KBM-7 (cell line): Measurements from ENCODE around the gene TFCP2L1.

Experiments used
- DNase-seq: peaks from one replicate; pipeline ENCODE4 v3.0.0-alpha.2; 2015
- in situ Hi-C: fragments of 300-500 bp; cut with MboI; formaldehyde crosslinking; loops from 2 replicates; pipeline ENCODE4 v1.14.3; 2020; ENCODE audit warnings: low sequenced_read_pairs, low pct_unique_long_range_greater_than_20kb, mixed read lengths

Gene TFCP2L1

DNA sequence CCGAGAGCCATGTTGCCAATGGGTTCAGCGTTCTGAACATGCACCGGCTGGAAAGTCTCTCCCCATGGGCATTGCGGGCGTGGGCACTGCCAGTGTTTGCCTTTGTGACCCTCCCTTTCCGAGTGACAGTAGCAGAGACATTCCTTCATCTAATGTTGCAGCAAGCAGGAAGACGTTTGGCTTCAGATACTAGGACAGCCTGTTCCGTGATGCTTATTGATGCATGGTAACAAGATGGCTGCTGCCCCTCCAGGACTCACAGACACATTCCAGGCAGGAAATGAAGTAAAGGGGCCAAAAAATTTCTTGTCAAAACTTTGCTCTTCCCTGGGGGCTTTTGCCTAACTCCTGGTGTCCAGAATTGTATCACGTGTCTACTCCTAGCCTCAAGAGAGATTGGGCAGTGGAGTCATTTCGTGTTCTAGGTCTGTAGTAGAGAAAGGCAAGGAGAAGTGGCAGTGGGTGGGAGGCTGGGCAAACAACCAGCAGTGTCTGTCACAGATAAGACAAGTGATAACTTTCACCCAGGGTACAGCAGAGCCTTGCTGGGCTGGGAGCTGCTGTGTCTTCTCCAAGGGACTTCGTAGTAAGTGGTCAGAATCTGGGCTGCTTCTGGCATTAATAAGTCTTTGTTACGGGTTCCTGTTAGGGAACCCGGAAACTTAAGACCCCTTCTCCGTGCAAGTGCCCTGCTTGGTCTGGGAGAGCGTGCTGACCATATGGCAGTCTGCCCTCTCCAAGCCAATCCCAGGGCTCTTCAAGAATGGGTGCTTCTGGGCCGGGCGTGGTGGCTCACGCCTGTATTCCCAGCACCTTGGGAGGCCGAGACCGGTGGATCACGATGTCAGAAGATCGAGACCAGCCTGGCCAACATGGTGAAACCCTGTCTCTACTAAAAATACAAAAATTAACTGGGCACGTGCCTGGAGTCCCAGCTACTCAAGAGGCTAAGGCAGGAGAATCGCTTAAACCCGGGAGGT lies 93.5 kb downstream of the TFCP2L1 start:
- in situ Hi-C loops = no loop called here
- no peak for DNase-seq

GRCh38 chr2:121189661-121190381 lies 95.2 kb downstream of the TFCP2L1 start:
- DNase-seq = peak; percentile 7
- in situ Hi-C loops = no loop called here

GRCh38 chr2:121189011-121189410 lies 96.0 kb downstream of the TFCP2L1 start:
- in situ Hi-C loops = no loop called here
- peak; percentile 37 for DNase-seq

GRCh38 chr2:121187982-121188411 lies 97.0 kb downstream of the TFCP2L1 start:
- in situ Hi-C loops = no loop called here

GRCh38 chr2:121187351-121187981 lies 97.5 kb downstream of the TFCP2L1 start:
- in situ Hi-C loops = no loop called here

More at GRCh38 chr2:121187982-121188411, 97.0 kb downstream of the TFCP2L1 start:
- DNase-seq = no peak

GRCh38 chr2:121186261-121186660 lies 98.7 kb downstream of the TFCP2L1 start:
- DNase-seq = no peak
- in situ Hi-C loops = no loop called here

More at GRCh38 chr2:121187351-121187981, 97.5 kb downstream of the TFCP2L1 start:
- no peak for DNase-seq

DNA sequence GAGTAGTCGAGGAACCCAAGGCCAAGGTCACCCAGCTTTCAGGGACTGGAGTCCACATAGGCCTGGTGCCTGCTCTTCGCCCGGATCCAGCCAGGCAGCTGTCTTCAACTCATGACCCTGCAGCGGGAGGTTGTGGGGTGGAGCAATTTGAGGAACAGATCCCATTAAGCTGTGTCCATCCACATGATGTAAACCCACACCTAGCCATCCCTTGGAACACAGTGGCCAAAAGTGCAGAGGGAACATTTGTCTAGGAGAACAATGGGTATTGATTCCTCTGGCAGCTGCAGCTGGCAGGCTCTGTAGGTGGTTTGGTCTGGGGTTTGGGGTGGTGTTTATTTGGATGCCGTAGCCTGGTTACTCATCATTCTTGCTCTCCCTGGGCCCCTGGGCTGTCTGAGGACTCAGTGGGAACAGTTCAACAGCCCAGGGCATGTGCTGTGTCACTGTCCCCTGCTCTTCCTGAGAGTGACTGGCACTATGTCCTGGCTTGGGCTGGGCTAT lies 99.4 kb downstream of the TFCP2L1 start:
- DNase-seq = no peak
- in situ Hi-C loops = no loop called here

- in situ Hi-C loops = no loop called here
Measured at GRCh38 chr2:121185111-121185510, 99.9 kb downstream of the TFCP2L1 start.

DNA sequence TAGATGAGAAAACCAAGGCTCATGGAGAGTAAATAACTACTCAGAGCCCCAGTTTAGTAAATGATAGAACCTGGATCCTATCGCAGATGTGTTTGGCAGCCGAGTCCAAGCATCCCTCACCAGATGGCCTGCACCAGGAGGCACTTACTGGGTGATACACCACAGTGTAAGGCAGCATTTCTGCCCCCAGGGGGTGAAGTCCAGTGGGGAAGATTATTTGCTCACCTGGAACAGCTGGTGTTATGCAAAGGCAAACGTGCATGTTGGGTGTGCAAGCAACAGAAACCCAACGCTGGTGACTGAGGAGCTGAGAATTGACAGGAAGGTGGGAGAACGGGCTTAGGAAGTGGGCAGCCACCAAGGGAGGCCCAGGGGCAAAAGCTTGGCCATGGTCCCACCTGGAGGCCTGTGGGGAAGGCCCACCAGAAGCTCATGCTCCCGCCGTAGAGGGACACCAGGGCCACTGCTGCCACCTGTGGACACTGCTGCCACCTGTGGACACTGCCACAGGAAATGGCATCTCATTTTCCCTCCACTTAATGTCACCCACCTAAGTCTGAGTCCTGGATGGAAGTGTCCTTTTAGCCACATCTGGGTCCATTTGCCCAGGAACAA lies 100.6 kb downstream of the TFCP2L1 start:
- in situ Hi-C loops = no loop called here
- DNase-seq = no peak

More at GRCh38 chr2:121185111-121185510, 99.9 kb downstream of the TFCP2L1 start:
- no peak for DNase-seq

- in situ Hi-C loops = no loop called here
Measured at GRCh38 chr2:121182520-121182919, 102.5 kb downstream of the TFCP2L1 start.

DNA sequence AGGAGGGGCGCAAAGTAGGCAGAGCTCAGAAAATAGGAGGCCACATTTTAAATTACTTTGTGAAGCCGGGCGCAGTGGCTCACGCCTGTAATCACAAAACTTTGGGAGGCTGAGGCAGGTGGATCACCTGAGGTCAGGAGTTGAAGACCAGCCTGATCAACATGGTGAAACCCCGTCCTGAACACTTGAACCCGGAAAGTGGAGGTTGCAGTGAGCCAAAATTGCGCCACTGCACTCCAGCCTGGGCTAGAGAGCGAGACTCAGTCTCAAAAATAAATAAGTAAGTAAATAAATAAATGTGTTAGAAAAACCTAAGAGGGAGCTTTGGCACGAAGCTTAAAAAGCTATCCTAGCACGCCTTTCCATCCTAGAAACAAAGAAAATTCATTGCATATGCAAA lies 105.5 kb downstream of the TFCP2L1 start:
- no peak for DNase-seq
- in situ Hi-C loops = no loop called here

More at GRCh38 chr2:121182520-121182919, 102.5 kb downstream of the TFCP2L1 start:
- DNase-seq = no peak

DNA sequence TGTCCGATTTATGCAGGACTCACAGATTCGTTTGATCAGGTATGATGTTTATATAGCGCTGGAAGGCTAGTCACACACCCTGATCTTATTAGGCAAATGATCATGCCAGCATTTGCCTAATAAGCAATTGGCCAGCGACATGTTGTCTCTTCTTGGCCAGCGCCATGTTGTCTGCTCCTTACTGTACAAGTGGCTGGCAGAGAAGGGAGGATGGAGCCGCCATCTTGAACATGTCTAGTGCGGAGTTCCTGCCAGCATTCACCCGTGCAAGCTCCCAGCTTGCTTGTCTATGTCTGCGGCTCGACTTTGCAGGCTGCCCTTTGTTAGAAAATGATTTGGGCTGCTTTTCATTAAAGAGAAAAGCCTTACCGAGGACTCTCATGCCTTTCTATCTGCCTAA lies 106.3 kb downstream of the TFCP2L1 start:
- no peak for DNase-seq
- in situ Hi-C loops = no loop called here

- in situ Hi-C loops = no loop called here
- DNase-seq = no peak
Measured at GRCh38 chr2:121177896-121178295, 107.1 kb downstream of the TFCP2L1 start.

- in situ Hi-C loops = no loop called here
- no peak for DNase-seq
Measured at GRCh38 chr2:121175326-121175725, 109.7 kb downstream of the TFCP2L1 start.

DNA sequence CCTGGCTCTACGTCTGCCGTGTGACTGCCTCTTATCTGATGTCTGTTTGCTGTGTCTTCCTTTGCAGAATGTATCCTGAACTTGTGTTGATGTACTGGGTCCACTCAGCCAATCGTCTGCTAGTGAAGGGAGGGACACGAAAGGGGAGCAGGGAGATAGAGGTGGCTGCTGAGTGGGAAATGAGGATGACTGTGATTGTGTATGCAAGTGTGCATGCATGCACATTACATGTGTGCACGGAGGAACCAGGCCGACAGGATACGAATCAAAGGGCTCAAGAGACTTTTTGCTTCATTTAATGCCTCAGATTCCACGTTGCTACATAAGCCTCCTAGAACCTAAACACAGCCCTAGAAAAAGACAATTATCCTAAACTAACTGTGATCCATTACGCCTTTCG lies 111.2 kb downstream of the TFCP2L1 start:
- in situ Hi-C loops = no loop called here
- no peak for DNase-seq

DNA sequence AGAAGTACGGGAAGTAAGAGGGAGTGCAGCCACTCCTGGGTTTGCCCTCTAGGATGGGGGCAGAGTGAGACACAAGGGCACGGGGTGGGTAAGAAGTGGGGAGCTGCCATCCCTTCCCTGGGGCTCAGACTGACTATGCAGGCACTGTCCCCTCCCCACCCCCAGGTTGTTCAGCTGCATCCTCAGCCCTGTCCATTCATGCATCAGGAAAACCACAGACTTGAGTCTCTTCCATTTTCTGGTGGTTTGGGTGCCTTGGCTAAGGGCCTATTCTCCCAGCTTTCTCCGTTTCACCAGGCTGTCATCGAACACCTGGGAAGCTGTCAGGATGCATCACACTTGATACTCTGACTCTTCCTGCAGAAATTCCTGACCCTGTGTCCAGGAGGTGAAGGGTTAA lies 111.9 kb downstream of the TFCP2L1 start:
- DNase-seq = no peak
- in situ Hi-C loops = no loop called here

DNA sequence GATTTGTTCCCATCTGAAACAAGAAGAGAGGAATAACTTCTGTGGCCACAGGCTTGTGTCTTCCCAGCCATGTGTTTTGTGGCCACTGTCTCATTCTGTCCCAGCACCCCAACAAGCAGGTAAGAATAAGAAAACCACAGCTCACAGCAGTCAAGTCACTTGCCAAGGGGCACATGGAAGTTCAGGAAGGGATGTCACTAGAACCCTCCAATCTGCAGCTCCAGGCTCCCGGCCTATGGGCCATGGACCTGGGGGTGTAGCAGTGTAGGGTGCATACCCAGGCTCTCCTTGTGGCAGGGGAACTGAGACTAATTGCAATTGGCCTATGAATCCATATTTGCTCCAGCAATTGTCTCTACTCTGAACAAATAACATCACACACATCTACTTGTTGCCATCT lies 112.5 kb downstream of the TFCP2L1 start:
- DNase-seq = no peak
- in situ Hi-C loops = no loop called here

DNA sequence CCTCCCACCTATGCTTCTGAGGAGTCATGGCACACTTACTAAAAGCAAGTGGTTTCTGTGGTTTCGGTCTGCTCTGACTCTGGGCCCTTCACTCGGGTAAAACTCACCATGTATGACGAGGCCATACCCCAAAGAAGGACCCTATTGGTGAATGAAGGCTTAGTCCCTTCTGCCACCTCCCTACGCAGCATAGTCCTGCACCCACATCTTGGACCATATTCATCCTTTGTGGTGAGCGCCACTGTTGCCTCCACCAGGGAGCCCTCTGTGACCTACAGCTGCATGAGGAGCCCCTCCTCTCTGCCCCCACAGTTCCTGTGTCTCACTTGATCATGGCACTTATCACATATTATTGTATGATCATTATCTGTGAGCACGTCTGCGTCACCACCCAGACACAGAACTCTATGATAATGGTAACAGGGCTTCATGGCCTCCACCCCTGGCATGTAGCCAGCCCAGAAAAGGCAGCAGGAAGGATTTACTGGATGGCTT lies 113.3 kb downstream of the TFCP2L1 start:
- no peak for DNase-seq
- in situ Hi-C loops = no loop called here

- no peak for DNase-seq
- in situ Hi-C loops = no loop called here
Measured at GRCh38 chr2:121170577-121170976, 114.4 kb downstream of the TFCP2L1 start.
